ENCODE results near the gene ZNF518B. TPM values are rescaled to one million over a fixed set of nuclear protein-coding genes. Genes with fewer than 3 reads are reported as not detected.

The ZNF518B gene
- total RNA-seq, 1 experiment from 2014 or later: 1.5 TPM

GRCh38 chr4:10480616-10481015, 23.4 kb upstream of the ZNF518B start:
- TF ChIP-seq, protein P1, sequence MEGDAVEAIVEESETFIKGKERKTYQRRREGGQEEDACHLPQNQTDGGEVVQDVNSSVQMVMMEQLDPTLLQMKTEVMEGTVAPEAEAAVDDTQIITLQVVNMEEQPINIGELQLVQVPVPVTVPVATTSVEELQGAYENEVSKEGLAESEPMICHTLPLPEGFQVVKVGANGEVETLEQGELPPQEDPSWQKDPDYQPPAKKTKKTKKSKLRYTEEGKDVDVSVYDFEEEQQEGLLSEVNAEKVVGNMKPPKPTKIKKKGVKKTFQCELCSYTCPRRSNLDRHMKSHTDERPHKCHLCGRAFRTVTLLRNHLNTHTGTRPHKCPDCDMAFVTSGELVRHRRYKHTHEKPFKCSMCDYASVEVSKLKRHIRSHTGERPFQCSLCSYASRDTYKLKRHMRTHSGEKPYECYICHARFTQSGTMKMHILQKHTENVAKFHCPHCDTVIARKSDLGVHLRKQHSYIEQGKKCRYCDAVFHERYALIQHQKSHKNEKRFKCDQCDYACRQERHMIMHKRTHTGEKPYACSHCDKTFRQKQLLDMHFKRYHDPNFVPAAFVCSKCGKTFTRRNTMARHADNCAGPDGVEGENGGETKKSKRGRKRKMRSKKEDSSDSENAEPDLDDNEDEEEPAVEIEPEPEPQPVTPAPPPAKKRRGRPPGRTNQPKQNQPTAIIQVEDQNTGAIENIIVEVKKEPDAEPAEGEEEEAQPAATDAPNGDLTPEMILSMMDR (IDR thresholded peaks at IDR 0.05; ENCODE audit: unreplicated experiment): no peak
- intact Hi-C loops (cut with micrococcal nuclease): no loop called here
- no peaks in the 10 kb centered on the region for H3K36me3 Mint-ChIP-seq (ENCODE audit: insufficient read depth, unreplicated experiment)
- no peak overlapping the region for H3K27ac Mint-ChIP-seq (ENCODE audit: low read depth, unreplicated experiment)
- CTCF ChIA-PET: no interaction called here
- POLR2A ChIA-PET: no interaction called here
- H3K9me3 Mint-ChIP-seq (ENCODE audit: unreplicated experiment): peaks cover 6% of the 10 kb centered on the region
- H3K4me1 Mint-ChIP-seq (ENCODE audit: insufficient read depth, unreplicated experiment): no peaks in the 10 kb centered on the region
- H3K27me3 Mint-ChIP-seq (ENCODE audit: insufficient read depth, unreplicated experiment): no peaks in the 10 kb centered on the region
- DNase-seq (ENCODE audit: unreplicated experiment): no peak
- no peak overlapping the region for H3K4me3 Mint-ChIP-seq (ENCODE audit: unreplicated experiment)
- BruUV-seq (replicated peaks): no TSS peak

DNA sequence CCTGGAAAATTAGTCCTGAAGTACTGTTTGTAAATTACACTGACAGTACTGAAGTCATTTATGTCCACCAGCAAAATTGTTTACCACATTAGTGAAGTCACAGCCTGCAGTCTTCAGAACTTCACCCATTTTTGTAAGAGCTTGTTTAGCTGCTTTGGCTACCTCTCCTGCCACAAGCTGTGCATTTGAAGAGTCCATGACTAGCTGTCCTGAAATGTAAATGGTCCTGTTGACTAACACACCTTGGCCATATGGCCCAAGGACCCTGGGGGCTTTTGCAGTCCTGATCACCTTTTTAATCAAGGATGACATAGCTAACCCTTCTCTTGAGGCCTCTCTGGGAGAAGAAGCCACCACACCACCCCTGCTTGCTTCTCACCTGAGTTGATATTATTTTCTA, 21.4 kb upstream of the ZNF518B start:
- intact Hi-C loops (cut with micrococcal nuclease): no loop called here
- TF ChIP-seq, protein P1 (IDR thresholded peaks at IDR 0.05; ENCODE audit: unreplicated experiment): no peak
- CTCF ChIA-PET: interaction anchor here (1.6 kb wide), 1 partner anchor 10 kb away, joined by 6 read pairs; no protein-coding TSS in a partner anchor
- Mint-ChIP-seq H3K4me3 (ENCODE audit: unreplicated experiment) (no peak overlapping the region), H3K27ac (ENCODE audit: low read depth, unreplicated experiment) (no peak overlapping the region), H3K4me1 (ENCODE audit: insufficient read depth, unreplicated experiment) (no peaks in the 10 kb centered on the region), H3K9me3 (ENCODE audit: unreplicated experiment) (peaks cover 6% of the 10 kb centered on the region), H3K36me3 (ENCODE audit: insufficient read depth, unreplicated experiment) (no peaks in the 10 kb centered on the region), H3K27me3 (ENCODE audit: insufficient read depth, unreplicated experiment) (no peaks in the 10 kb centered on the region)
- BruUV-seq (replicated peaks): no TSS peak
- POLR2A ChIA-PET: interaction anchor here (0.6 kb wide), 1 partner anchor 1086 kb away, joined by 3 read pairs; no protein-coding TSS in a partner anchor
- DNase-seq (ENCODE audit: unreplicated experiment): no peak

GRCh38 chr4:10470505-10470904, 13.3 kb upstream of the ZNF518B start:
- TF ChIP-seq, protein P1 (IDR thresholded peaks at IDR 0.05; ENCODE audit: unreplicated experiment): no peak
- Mint-ChIP-seq H3K27ac (ENCODE audit: low read depth, unreplicated experiment) (no peak overlapping the region), H3K9me3 (ENCODE audit: unreplicated experiment) (peaks cover 8% of the 10 kb centered on the region), H3K4me1 (ENCODE audit: insufficient read depth, unreplicated experiment) (no peaks in the 10 kb centered on the region), H3K4me3 (ENCODE audit: unreplicated experiment) (no peak overlapping the region), H3K27me3 (ENCODE audit: insufficient read depth, unreplicated experiment) (no peaks in the 10 kb centered on the region), H3K36me3 (ENCODE audit: insufficient read depth, unreplicated experiment) (no peaks in the 10 kb centered on the region)
- DNase-seq (ENCODE audit: unreplicated experiment): no peak
- intact Hi-C loops (cut with micrococcal nuclease): no loop called here
- BruUV-seq (replicated peaks): no TSS peak
- POLR2A ChIA-PET: interaction anchor here (1.1 kb wide), 1 partner anchor 7 kb away, joined by 4 read pairs; no protein-coding TSS in a partner anchor
- CTCF ChIA-PET: no interaction called here

DNA sequence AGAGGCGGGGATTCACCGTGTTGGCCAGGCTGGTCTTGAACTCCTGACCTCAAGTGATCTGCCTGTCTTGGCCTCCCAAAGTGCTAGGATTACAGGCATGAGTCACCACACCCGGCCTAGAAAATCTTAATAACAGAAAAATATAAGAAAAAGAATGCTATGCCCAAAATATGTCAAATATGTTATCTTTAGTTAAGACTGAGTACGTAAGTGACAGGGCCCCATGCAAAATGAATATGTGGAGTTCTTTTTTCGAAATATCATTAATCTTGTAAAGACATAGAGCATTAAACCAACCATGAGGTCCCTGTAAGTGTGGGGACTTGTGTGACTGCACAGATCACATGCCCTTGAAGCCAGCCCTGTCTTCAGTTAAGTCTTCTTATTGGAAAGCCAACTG, 8.9 kb upstream of the ZNF518B start:
- no TSS peak for BruUV-seq (replicated peaks)
- ChIA-PET POLR2A (no interaction called here), CTCF (interaction anchor here (0.8 kb wide), 1 partner anchor 72 kb away, joined by 4 read pairs; no protein-coding TSS in a partner anchor)
- H3K36me3 Mint-ChIP-seq (ENCODE audit: insufficient read depth, unreplicated experiment): no peaks in the 10 kb centered on the region
- peaks cover 8% of the 10 kb centered on the region for H3K9me3 Mint-ChIP-seq (ENCODE audit: unreplicated experiment)
- no peak overlapping the region for H3K27ac Mint-ChIP-seq (ENCODE audit: low read depth, unreplicated experiment)
- no peak for DNase-seq (ENCODE audit: unreplicated experiment)
- TF ChIP-seq, protein P1 (IDR thresholded peaks at IDR 0.05; ENCODE audit: unreplicated experiment): no peak
- H3K4me3 Mint-ChIP-seq (ENCODE audit: unreplicated experiment): no peak overlapping the region
- intact Hi-C loops (cut with micrococcal nuclease): no loop called here
- H3K27me3 Mint-ChIP-seq (ENCODE audit: insufficient read depth, unreplicated experiment): no peaks in the 10 kb centered on the region
- no peaks in the 10 kb centered on the region for H3K4me1 Mint-ChIP-seq (ENCODE audit: insufficient read depth, unreplicated experiment)
